Measurements from ENCODE around the gene TEC.

DNA sequence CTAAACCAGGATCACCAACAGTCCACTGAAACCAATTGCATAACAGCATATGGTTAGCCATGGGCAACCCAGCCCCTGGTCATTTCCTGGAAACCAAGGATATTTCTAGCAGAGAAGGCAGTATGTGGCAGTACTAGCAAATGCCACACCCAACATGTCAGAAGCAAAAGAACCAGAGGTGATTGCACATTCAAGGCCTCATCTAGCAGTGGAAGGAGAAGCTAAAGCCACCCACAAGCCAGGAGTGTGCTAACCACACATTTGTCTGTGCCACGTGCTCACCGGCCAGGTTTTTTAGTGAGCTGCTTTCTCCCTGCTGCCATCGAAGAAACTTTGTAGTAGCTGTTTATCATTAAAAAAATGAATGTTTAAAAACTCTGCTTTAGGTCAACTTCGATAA lies 42.0 kb downstream of the TEC start:
- TF ChIP-seq FOSL1 (tag; conservative IDR thresholded peaks at IDR 0.05) (no peak), NFATC3 (IDR thresholded peaks at IDR 0.05) (no peak), JUN (IDR thresholded peaks at IDR 0.05; ENCODE audit: borderline replicate concordance, low read depth, low read length) (no peak), JUN (CRISPR knock-in tag; IDR thresholded peaks at IDR 0.05; ENCODE audit: borderline replicate concordance) (no peak), KAT2B (IDR thresholded peaks at IDR 0.05; ENCODE audit: low read depth, low read length) (no peak), E2F6 (IDR thresholded peaks at IDR 0.05; ENCODE audit: borderline replicate concordance in 1 of 2, extremely low read depth in 1 of 2, insufficient read depth in 1 of 2, insufficient read length in 1 of 2, low read depth in 1 of 2, low read length in 1 of 2, poor library complexity in 1 of 2, severe bottlenecking in 1 of 2) (no peak), TAL1 (IDR thresholded peaks at IDR 0.05) (no peak), ZNF274 (IDR thresholded peaks at IDR 0.05; ENCODE audit: borderline replicate concordance, low read depth, low read length) (no peak)
- TF ChIP-seq, protein P1, sequence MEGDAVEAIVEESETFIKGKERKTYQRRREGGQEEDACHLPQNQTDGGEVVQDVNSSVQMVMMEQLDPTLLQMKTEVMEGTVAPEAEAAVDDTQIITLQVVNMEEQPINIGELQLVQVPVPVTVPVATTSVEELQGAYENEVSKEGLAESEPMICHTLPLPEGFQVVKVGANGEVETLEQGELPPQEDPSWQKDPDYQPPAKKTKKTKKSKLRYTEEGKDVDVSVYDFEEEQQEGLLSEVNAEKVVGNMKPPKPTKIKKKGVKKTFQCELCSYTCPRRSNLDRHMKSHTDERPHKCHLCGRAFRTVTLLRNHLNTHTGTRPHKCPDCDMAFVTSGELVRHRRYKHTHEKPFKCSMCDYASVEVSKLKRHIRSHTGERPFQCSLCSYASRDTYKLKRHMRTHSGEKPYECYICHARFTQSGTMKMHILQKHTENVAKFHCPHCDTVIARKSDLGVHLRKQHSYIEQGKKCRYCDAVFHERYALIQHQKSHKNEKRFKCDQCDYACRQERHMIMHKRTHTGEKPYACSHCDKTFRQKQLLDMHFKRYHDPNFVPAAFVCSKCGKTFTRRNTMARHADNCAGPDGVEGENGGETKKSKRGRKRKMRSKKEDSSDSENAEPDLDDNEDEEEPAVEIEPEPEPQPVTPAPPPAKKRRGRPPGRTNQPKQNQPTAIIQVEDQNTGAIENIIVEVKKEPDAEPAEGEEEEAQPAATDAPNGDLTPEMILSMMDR (IDR thresholded peaks at IDR 0.05 in 2 of 3, conservative IDR thresholded peaks at IDR 0.05 in 1 of 3; ENCODE audit: insufficient read depth in 2 of 3, low read depth in 1 of 3, low read length in 3 of 3): no peak

All from K562 (cell line).